ENCODE data around the gene XXYLT1.

The XXYLT1 gene

GRCh38 chr3:195077611-195078540 is 193.1 kb downstream of the XXYLT1 start:
- no peak for DNase-seq (ENCODE audit: low spot score)

GRCh38 chr3:195076981-195077610 is 193.9 kb downstream of the XXYLT1 start:
- DNase-seq (ENCODE audit: low spot score) = no peak

GRCh38 chr3:195075941-195076875 is 194.8 kb downstream of the XXYLT1 start:
- no peak for DNase-seq (ENCODE audit: low spot score)

GRCh38 chr3:195075199-195075940 is 195.6 kb downstream of the XXYLT1 start:
- no peak for DNase-seq (ENCODE audit: low spot score)

DNA sequence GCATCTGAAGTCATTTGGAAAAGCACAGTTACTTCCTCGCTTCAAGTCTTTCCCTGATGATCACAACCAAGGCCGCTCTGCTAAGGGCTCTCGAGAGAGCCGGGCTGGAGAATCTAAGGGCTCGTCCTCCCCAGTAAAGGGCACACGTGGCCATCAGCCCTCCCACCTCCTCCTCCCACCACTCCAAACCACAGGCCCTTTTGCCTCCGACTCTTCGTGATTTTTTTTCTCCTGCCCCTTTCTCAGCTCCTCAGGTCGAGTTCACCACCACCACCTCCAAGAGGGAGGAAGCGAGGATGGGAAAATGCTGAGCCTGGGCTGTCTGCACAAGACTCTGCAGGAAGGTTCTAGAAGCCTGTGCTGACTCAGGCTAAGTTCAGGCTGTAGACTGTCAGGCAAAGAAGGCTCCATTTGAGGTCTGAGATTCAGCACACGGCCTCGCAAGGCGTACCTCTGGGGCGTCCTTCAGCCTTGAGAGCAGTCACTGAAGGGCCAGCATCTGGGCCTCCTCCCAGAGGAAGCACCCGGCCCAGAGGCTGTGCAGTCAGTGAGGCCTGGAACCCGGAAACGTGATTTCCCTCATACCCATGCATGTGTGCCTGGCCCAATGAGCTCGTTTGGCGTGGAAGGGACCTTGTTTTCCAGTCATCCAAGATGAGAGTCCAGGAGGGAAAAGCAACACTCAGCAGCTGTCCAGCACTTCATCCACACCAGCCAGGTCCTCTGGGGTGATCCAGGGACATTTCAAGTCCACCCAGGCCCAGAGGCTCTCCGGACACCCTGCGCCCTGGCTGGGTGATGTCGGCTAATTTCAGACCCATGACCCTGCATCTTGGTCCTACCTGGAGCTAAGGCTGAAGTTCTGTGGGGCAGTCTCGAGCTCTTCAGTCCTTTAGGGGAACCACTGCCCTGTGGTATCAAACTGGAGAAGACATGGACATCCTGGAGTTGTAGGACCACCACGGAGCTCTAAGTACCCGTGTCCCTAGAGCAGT is 196.8 kb downstream of the XXYLT1 start:
- no peak for DNase-seq (ENCODE audit: low spot score)

DNA sequence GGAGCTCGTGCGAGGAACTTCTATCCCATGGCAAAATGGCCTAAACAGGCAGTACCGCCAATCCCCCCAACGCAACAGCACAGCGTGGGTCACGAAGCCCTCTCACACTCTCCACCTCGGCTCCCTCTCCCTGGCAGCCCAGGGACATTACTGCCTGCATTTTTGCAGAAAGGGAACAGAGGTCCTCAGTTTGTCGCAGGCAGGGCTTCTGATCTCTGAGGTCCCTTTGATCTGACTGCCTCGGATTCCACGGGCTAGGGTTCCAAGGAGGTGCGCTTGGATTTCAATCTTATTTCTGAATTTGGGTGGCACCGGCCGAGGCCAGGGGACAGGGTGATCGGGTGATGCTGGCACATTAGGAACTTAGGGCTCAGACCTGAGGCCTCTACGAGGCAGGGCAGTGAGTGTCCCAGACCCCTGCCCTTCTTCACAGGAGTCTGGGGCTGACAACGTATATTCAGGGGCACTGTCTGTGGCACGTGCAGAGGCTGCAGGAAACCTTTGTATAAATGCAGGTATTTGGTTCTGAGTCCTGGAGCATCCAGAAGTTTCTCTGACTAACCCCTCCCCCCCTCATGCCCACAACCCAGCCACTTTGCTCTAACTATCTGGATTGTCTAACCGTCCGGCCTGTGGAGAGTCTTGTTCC is 197.9 kb downstream of the XXYLT1 start:
- no peak for DNase-seq (ENCODE audit: low spot score)

GRCh38 chr3:195071916-195072820 is 198.8 kb downstream of the XXYLT1 start:
- DNase-seq (ENCODE audit: low spot score) = no peak

- no peak for DNase-seq (ENCODE audit: low spot score)
These were observed 199.8 kb downstream of the XXYLT1 start for GRCh38 chr3:195071011-195071728.

GRCh38 chr3:195070336-195070735 is 200.6 kb downstream of the XXYLT1 start:
- DNase-seq (ENCODE audit: low spot score) = no peak

DNA sequence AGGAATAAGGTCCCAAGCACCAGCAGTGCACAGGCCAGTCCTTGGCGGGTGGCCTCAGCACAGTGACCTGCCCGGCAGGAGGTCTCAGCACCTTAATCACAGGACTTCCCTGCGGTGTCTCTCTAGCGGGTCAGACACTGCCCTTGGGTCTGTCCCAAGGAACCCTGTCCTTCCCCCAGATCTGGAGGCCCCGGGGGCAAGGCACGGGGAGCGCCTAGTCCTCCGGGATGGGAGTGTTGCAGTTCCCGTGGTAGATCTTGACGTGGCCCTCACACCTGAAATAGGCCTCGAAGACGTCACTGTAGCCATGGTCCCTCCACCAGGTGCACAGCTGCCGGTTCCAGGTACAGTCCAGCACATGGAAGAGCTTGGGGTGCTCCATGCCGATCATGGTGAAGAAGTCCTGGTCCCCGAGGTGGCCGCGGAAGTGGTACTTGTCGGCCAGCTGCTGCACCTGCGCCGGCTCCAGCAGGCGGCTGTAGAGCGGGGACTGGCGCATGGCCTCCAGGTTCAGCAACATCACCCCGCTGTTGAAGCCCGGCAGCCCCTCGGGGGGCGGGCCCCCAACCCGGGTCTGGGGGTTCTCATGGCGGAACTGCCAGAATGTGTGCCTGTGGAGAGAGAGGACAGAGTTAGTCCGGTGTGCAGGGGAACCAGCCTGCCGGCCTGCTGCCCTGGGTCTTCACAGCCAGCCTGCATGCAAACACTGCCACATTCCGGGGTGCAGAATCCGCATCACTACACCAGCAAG is 201.3 kb downstream of the XXYLT1 start:
- no peak for DNase-seq (ENCODE audit: low spot score)

DNA sequence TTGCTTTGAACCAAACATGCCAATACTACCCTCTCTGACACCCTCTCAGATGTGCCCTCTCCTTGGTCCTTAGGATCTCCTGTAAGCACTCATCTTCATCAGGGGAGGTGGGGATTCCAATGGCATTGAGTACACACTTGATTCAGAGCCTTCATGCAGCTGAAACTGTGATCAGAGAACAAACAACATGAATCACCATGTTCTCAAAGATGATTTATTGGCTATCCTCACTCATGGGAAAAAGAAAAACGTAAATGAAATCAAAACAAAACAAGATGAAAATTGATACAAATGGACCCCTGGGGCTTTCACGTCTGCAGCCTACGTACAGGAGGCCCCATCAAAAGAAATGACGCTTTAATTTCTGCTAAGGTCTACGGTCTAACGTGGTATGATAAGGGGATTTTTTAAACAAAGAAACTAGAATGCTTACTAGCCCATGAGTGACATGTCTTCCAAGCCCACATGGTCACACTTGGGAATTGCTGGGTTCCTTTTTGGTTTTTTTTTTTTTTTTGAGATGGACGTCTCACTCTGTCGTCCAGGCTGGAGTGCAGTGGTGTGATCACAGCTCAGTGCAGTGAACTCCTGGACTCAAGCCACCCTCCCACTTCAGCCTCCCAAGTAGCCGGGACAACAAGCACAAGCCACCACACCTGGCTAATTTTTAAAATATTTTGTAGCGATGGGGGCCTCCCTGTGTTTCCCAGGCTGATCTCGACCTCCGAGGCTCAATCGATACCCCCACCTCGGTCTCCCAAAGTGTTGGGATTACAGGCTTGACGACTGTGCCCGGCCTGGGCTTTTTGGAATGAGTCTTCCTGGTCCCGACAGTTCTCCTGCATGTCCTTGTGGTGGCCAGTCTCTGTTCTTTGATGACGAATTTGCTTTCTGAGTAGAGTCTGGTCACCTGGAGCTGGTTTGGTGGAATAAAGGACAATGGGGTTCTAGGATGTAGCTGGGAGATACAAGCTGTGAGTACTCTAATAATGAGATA is 202.6 kb downstream of the XXYLT1 start:
- DNase-seq (ENCODE audit: low spot score) = no peak

DNA sequence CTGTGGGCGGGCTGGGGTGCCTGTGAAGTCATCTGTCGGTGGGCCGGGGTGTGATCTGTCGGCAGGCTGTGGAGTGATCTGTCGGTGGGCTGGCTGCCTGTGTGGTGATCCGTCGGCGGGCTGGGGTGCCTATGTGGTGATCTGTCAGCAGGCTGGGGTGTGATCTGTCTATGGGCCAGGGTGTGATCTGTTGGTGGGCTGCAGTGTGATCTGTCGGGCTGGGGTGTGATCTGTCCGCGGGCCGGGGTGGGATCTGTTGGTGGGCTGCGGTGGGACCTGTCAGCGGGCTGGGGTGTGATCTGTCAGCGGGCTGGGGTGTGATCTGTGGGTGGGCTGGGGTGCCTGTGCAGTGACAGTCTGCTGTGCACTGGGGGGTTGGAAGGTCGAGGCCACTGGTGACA is 204.5 kb downstream of the XXYLT1 start:
- no peak for DNase-seq (ENCODE audit: low spot score)

GRCh38 chr3:195065864-195066185 is 205.1 kb downstream of the XXYLT1 start:
- DNase-seq (ENCODE audit: low spot score) = no peak

GRCh38 chr3:195065142-195065863 is 205.7 kb downstream of the XXYLT1 start:
- no peak for DNase-seq (ENCODE audit: low spot score)

- DNase-seq (ENCODE audit: low spot score) = no peak
These were observed 206.5 kb downstream of the XXYLT1 start for GRCh38 chr3:195064300-195064931.
